ENCODE results near the gene TMEM37. TPM values are rescaled to one million over a fixed set of nuclear protein-coding genes. Genes with fewer than 3 reads are reported as not detected.

The TMEM37 gene
- total and polyA plus RNA-seq, 9 of the 15 experiments (the other 6 are each of a cell fraction or from before 2014, with no cell fraction given): 0.03 to 0.64 (median 0.31) TPM; not detected in 1

GRCh38 chr2:119477113-119477505 is 45.5 kb downstream of the TMEM37 start:
- Histone ChIP-seq H3K4me1 (replicated peaks in 1 of 2; ENCODE audit: control insufficient read depth in 2 of 2, insufficient read depth in 2 of 2, low read length in 2 of 2) (peaks cover 4 to 5% of the 10 kb centered on the region in 2 experiments; a peak in 3 of 5 replicates), H2AFZ (ENCODE audit: low read depth, low read length) (no peak overlapping the region), H3K27me3 (ENCODE audit: control insufficient read depth in 2 of 2, insufficient read depth in 2 of 2, low read length in 2 of 2) (peaks cover 5 to 66% of the 10 kb centered on the region in 2 experiments; a peak in 3 of 5 replicates), H3K27ac (ENCODE audit: extremely low read depth, low read depth, low read length) (no peak overlapping the region), H3K9me3 (replicated peaks; ENCODE audit: control insufficient read depth, insufficient read depth, low read depth, low read length) (no peaks in the 10 kb centered on the region), H3K79me2 (ENCODE audit: control insufficient read depth, insufficient read depth, low read length) (no peaks in the 10 kb centered on the region), H3K4me2 (ENCODE audit: insufficient read depth, low read length) (no peak overlapping the region), H3K9ac (ENCODE audit: insufficient read depth in 1 of 2, low read depth in 2 of 2, low read length in 2 of 2) (no peak overlapping the region), H3K9me1 (ENCODE audit: control insufficient read depth, insufficient read depth, low read length) (no peaks in the 10 kb centered on the region), H3K4me3 (no peak overlapping the region), H4K20me1 (replicated peaks; ENCODE audit: control insufficient read depth, insufficient read depth, low read length) (no peaks in the 10 kb centered on the region; the same call in 1 of the 2 replicates), H3K36me3 (ENCODE audit: control insufficient read depth, insufficient read depth, low read length) (no peaks in the 10 kb centered on the region)
- no TSS peak for BruUV-seq (replicated peaks)
- under 1% methylated on average over 9 of the region's 9 CpGs for WGBS (ENCODE audit: insufficient coverage, low coverage, missing lambda C conversion rate)
- ChIA-PET CTCF (ENCODE audit: low intra/inter-chr PET ratio) (interaction anchor here (1.5 to 4.0 kb wide), 2 partner anchors 69 to 258 kb away, joined by 6 to 56 read pairs; no protein-coding TSS in a partner anchor), POLR2A (interaction anchor here (0.9 to 1.2 kb wide), 3 partner anchors 8 to 76 kb away, joined by 3 to 4 read pairs (median 3); no protein-coding TSS in a partner anchor)
- intact Hi-C loops (cut with micrococcal nuclease) (loop anchor here (2.0 to 10.0 kb wide), 2 partner anchors 258 to 452 kb away; no protein-coding TSS in a partner anchor), in situ Hi-C loops (cut with MboI) (no loop called here)
- DNase-seq (ENCODE audit: extremely low read depth in 1 of 4, low spot score in 3 of 4) (no peak), ATAC-seq (no peak), FAIRE-seq (no peak)
- no peak for TF ChIP-seq ZNF589 (CRISPR knock-in tag; IDR thresholded peaks at IDR 0.05; ENCODE audit: low read depth)
- no peak for TF ChIP-seq ELK1 (CRISPR knock-in tag; IDR thresholded peaks at IDR 0.05)
- TF ChIP-seq ZBTB17 (CRISPR knock-in tag; IDR thresholded peaks at IDR 0.05): no peak
- no peak for TF ChIP-seq SMAD1 (IDR thresholded peaks at IDR 0.05; ENCODE audit: low read depth, low read length, partially characterized antibody)
- no peak for TF ChIP-seq THRAP3 (IDR thresholded peaks at IDR 0.05; ENCODE audit: borderline replicate concordance)
- no peak for TF ChIP-seq C11orf30 (IDR thresholded peaks at IDR 0.05; ENCODE audit: low read depth)
- TF ChIP-seq XRCC3 (IDR thresholded peaks at IDR 0.05): no peak
- no peak for TF ChIP-seq U2AF1 (optimal IDR thresholded peaks at IDR 0.05; ENCODE audit: low read depth, low read length)
- no peak for TF ChIP-seq ZNF518B (CRISPR knock-in tag; IDR thresholded peaks at IDR 0.05)
- no peak for TF ChIP-seq FUS (optimal IDR thresholded peaks at IDR 0.05; ENCODE audit: low read depth, low read length)
- no peak for TF ChIP-seq ZNF699 (CRISPR knock-in tag; IDR thresholded peaks at IDR 0.05; ENCODE audit: insufficient replicate concordance)
- TF ChIP-seq ZNF239 (CRISPR knock-in tag; IDR thresholded peaks at IDR 0.05): no peak
- TF ChIP-seq GABPA (tag; conservative IDR thresholded peaks at IDR 0.05; ENCODE audit: low read depth): no peak
- TF ChIP-seq ESRRB (CRISPR knock-in tag; IDR thresholded peaks at IDR 0.05; ENCODE audit: borderline replicate concordance): no peak
- TF ChIP-seq BRF2 (IDR thresholded peaks at IDR 0.05; ENCODE audit: borderline replicate concordance, insufficient read depth, insufficient read length): no peak
- no peak for TF ChIP-seq NFYB (IDR thresholded peaks at IDR 0.05; ENCODE audit: extremely low read depth, insufficient read length)
- TF ChIP-seq PYGO2 (tag; IDR thresholded peaks at IDR 0.05): no peak
- TF ChIP-seq ZSCAN29 (IDR thresholded peaks at IDR 0.05): no peak

Measured in K562 (cell line).